HG03558 (cell line): ENCODE results near the gene SYS1.

Experiments used
- ATAC-seq: cut with Tn5 transposase; IDR thresholded peaks from one replicate; pipeline ENCODE4 v1.9.1; 2021; ENCODE audit warnings: moderate number of reproducible peaks; ENCODE audit not compliant: unreplicated experiment; ENCODE audit errors: extremely low read depth

SYS1 gene

GRCh38 chr20:45362804-45363610 lies at the start of gene SYS1:
SYS1 (plus strand) TSS chr20:45363156; CDS start chr20:45363532, 376 bp downstream.
- peak; percentile 77 for ATAC-seq

GRCh38 chr20:45313943-45314342 lies 49.0 kb upstream of the SYS1 start:
- ATAC-seq = no peak

GRCh38 chr20:45315672-45316071 lies 47.3 kb upstream of the SYS1 start:
- no peak for ATAC-seq

DNA sequence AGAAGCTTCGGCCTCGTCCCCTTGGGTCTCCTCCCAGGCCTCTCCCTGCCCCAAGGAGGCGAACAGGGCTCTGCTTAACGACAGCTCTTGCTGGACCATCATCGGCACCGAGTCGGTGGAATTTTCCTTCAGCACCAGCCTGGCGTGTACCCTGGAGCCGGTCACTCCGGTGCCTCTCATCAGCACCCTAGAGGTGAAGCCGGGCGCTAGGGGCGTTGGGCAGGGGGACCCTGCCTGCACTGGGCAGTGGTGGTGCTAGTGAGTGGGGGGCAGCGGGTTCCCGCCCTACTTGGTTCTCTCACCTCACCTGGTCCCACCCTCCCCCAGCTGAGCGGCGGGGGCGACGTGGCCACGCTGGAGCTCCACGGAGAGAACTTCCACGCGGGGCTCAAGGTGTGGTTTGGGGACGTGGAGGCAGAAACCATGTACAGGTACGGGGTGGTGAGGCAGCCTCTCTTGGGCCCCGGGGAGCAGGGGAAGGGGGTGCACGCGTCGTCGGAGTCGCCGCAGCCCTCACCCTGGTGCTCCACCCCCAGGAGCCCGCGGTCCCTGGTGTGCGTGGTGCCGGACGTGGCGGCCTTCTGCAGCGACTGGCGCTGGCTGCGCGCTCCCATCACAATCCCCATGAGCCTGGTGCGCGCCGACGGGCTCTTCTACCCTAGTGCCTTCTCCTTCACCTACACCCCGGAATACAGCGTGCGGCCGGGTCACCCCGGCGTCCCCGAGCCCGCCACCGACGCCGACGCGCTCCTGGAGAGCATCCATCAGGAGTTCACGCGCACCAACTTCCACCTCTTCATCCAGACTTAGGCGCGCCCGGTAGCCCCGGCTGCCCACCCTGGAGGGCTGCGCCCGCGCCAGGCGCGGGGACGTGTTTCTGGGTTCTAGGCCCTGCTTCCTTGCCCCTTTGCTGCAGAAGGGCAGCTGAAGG lies 46.5 kb upstream of the SYS1 start:
- no peak for ATAC-seq

GRCh38 chr20:45317826-45318225 lies 45.1 kb upstream of the SYS1 start:
- ATAC-seq = no peak

DNA sequence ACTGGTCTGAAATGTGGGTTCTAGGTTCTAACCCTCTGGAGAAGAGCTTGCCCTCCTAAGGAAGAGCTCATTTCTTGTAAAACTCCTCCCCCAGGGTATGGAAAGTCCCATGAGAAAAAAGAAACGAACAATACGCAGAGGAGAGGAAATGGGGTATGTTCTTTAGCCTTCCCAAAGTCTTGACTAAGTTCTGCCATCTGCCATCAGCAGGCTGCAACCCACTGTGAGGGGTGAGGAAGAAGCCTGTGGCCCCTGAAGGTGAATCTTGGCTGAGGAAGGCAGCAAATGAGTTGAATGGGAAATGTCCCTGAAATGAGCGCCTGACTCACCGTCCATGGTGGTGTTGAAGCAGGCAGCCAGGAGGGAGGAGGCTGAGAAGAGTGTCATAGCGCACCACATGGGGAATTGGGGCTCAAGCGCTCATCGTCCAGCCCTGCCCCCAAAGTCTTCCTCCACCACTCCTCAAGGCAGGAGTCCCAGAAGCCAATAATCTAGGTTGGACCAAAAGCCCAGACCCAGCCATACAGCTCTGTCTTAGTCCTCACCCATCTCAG lies 44.5 kb upstream of the SYS1 start:
- no peak for ATAC-seq

DNA sequence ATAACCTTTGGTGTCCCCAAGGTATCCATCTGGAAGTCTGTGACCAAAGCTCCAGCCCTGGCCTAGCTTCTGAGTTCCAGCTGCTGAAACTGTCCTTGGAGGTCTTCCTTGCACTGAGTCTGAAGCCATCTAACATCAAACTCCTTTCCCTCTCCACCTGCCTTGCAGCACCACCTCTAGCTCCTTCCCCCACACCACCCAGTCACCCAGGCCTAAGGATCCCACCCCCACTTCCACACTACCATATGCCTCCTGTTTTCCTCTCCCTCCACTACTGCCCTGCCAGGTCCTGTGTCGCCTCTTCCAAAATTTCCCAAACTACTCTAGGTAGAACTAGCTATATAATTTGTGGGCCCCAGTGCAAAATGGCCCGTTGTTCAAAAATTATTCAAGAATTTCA lies 44.0 kb upstream of the SYS1 start:
- no peak for ATAC-seq

DNA sequence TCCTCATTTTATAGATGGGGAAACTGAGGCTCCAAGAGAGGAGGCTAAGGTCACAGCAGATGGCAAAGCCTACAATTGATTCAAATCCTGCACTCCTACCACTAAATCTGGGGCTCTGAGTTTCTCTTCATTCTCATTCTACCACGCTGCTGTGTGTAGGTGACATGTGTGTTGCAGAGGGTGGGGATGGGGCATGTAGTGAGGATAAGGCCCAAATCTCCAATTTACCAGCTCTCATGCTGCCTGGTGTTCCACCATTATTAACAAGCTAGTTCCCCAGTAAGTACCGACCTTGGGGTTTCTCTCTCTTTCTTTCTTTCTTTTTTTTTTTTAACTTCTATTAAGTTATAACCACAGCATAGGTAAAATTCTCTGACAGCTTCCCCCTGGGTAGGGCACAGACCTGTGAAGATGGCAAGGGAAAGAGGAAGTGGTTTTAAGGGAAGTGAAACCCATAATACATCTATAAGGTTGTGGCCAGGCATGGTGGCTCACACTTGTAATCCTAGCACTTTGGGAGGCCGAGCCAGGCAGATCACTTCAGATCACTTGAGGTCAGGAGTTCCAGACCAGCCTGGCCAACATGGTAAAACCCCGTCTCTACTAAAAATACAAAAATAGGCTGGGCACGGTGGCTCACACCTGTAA lies 41.9 kb upstream of the SYS1 start:
- no peak for ATAC-seq

DNA sequence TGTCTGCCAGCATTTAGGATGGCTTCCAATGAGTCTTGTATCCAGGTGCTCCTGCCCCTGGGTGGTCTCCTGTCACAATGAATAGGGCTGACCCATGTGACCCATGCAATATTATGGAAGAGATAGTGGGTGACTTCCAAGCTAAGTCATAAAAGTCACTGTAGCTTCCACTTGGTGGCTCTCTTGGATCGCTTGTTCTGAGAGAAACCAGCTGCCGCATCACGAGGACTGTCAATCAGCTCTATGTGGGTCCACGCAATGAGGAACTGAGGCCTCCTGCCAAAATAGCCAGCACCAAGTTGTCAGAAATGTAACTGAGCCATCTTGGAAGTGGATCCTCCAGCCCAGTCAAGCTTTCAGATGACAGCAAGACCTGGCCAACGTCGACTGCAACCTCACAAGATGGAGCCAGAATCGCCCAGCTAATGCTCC lies 40.0 kb upstream of the SYS1 start:
- no peak for ATAC-seq

- no peak for ATAC-seq
These were observed 39.2 kb upstream of the SYS1 start for GRCh38 chr20:45323731-45324130.

DNA sequence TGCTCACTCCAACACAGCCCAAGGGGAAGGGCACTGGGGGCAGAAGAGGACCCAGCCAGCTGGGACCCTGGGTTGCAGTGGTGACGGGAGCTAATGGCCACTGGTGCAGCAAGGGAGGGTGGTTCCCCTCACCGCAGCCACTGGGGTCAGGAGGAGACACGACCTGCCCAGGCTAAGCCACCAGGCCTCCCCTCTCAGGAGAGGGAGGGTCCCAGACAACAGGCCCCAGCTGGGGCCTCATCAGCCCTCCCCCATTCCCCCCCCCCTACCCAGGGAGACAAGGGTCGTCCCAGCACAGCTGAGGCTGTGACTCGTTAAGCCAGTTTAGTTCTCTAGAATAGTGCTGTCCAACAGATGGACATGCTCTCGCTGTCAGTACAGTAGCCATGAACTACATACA lies 37.6 kb upstream of the SYS1 start:
- no peak for ATAC-seq

GRCh38 chr20:45328451-45328850 lies 34.5 kb upstream of the SYS1 start:
- no peak for ATAC-seq

GRCh38 chr20:45329497-45330319 lies 33.2 kb upstream of the SYS1 start:
- no peak for ATAC-seq

DNA sequence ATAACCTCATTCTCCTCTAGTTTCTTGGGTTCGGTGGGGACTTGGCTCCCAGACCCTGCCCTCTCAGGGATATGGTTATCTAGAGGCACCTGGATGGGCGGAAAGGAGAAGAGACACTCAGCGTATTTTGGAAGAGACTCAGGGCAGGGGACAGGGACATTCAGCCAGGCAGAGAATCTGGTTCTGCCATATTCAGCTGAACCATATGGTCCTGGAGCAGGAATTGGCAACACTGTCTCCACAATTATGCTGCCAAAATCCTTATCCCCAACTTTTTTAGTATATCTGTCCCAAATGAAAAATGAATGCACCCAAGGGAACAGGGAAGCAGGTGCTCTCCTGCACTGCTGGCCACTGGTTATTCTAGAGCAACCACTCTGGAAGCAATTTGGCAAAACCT lies 32.5 kb upstream of the SYS1 start:
- ATAC-seq = no peak

- ATAC-seq = no peak
These were observed 26.2 kb upstream of the SYS1 start for GRCh38 chr20:45336530-45337366.

GRCh38 chr20:45337367-45338120 lies 25.4 kb upstream of the SYS1 start:
- no peak for ATAC-seq

- no peak for ATAC-seq
These were observed 24.6 kb upstream of the SYS1 start for GRCh38 chr20:45338121-45339030.
